Peyer's patch (tissue), 4 donors: ENCODE data around the gene ITCH. TPM values are rescaled to one million over a fixed set of nuclear protein-coding genes. Genes with fewer than 3 reads are reported as not detected.
"Not testable (repeated sequence)": the region's sequence is repeated elsewhere in the genome, so short reads cannot be mapped to it uniquely, and the experiment has no call there.

Experiments
- DNase-seq, 3 donors: peaks; one replicate each; pipeline ENCODE4 v3.0.0-alpha.2; 2017 to 2019
- H3K27ac ChIP-seq, 4 donors: fragments of 200-600 bp; sonication (generic); one replicate each; pipeline ENCODE4 v1.5.1; 2016 to 2019
- H3K27me3 ChIP-seq, 2 donors: fragments of 200-600 bp; sonication (generic); one replicate each; pipeline ENCODE4 v1.5.1; 2019
- H3K36me3 ChIP-seq, 3 donors: fragments of 200-600 bp; sonication (generic); one replicate each; pipeline ENCODE4 v1.5.1; 2016 to 2019
- H3K4me1 ChIP-seq, 4 donors: fragments of 200-600 bp; sonication (generic); one replicate each; pipeline ENCODE4 v1.5.1; 2016 to 2019
- H3K4me3 ChIP-seq, 4 donors: fragments of 200-600 bp; sonication (generic); 1 replicate in 3 of 4; 2 replicates in 1 of 4; pipeline ENCODE4 v1.5.1; 2016 to 2019; ENCODE audit warnings: mild to moderate bottlenecking in 1 of 4
- H3K9me3 ChIP-seq, 4 donors: fragments of 200-600 bp; sonication (generic); one replicate each; pipeline ENCODE4 v1.5.1; 2016 to 2019; ENCODE audit warnings: mild to moderate bottlenecking in 1 of 4
- POLR2A ChIP-seq, 2 donors: fragments of 450-650 bp; IDR thresholded peaks; one replicate each; pipeline ENCODE4 v1.5.1; 2017; ENCODE audit warnings: antibody characterized with exemption in 2 of 2, mild to moderate bottlenecking in 2 of 2, moderate library complexity in 2 of 2
- total RNA-seq, 4 donors: library from RNA; depleted of rRNA; stranded (reverse); fragments of >200 nt; gene quantifications; one replicate each; pipeline ENCODE4 v1.1.0, GENCODE V29; 2016
- TF ChIP-seq, protein P1 (sequence below), 6 experiments: fragments of 450-650 bp in 4 of 6; fragments of 200-600 bp in 2 of 6; sonication (generic) in 1 of 6; IDR thresholded peaks; one replicate each; pipeline ENCODE4 v1.5.1; 2017 to 2019; ENCODE audit warnings: antibody characterized with exemption in 6 of 6, mild to moderate bottlenecking in 3 of 6, moderate library complexity in 1 of 6

ITCH gene
- total RNA-seq, 4 donors from 2014 or later: 43.6 to 69.3 (median 59.8) TPM

GRCh38 chr20:34350095-34350494, 13.0 kb upstream of the ITCH start:
- no peaks in the 10 kb centered on the region for H3K27me3 ChIP-seq
- H3K27ac ChIP-seq: no peak overlapping the region
- no peak overlapping the region for H3K4me3 ChIP-seq
- H3K9me3 ChIP-seq: no peaks in the 10 kb centered on the region
- no peak for TF ChIP-seq POLR2A (IDR thresholded peaks at IDR 0.05)
- TF ChIP-seq, protein P1, sequence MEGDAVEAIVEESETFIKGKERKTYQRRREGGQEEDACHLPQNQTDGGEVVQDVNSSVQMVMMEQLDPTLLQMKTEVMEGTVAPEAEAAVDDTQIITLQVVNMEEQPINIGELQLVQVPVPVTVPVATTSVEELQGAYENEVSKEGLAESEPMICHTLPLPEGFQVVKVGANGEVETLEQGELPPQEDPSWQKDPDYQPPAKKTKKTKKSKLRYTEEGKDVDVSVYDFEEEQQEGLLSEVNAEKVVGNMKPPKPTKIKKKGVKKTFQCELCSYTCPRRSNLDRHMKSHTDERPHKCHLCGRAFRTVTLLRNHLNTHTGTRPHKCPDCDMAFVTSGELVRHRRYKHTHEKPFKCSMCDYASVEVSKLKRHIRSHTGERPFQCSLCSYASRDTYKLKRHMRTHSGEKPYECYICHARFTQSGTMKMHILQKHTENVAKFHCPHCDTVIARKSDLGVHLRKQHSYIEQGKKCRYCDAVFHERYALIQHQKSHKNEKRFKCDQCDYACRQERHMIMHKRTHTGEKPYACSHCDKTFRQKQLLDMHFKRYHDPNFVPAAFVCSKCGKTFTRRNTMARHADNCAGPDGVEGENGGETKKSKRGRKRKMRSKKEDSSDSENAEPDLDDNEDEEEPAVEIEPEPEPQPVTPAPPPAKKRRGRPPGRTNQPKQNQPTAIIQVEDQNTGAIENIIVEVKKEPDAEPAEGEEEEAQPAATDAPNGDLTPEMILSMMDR (IDR thresholded peaks at IDR 0.05): no peak
- H3K4me1 ChIP-seq: peaks cover 0 to 3% (median 0%) of the 10 kb centered on the region in 4 donors
- no peak for DNase-seq
- no peaks in the 10 kb centered on the region for H3K36me3 ChIP-seq

- not testable (repeated sequence) for H3K9me3 ChIP-seq, H3K36me3 ChIP-seq, H3K27ac ChIP-seq, H3K4me3 ChIP-seq, H3K27me3 ChIP-seq, H3K4me1 ChIP-seq, DNase-seq
Measured at GRCh38 chr20:34353467-34353866, 9.6 kb upstream of the ITCH start.

- no peak overlapping the region for H3K4me3 ChIP-seq
- H3K27me3 ChIP-seq: no peaks in the 10 kb centered on the region
- no peaks in the 10 kb centered on the region for H3K4me1 ChIP-seq
- H3K36me3 ChIP-seq: no peaks in the 10 kb centered on the region
- no peaks in the 10 kb centered on the region for H3K9me3 ChIP-seq
- DNase-seq: no peak
- H3K27ac ChIP-seq: no peak overlapping the region
- TF ChIP-seq, protein P1 (IDR thresholded peaks at IDR 0.05): no peak
- no peak for TF ChIP-seq POLR2A (IDR thresholded peaks at IDR 0.05)
Measured at GRCh38 chr20:34355427-34355826, 7.6 kb upstream of the ITCH start.

- DNase-seq, H3K27me3 ChIP-seq, H3K36me3 ChIP-seq, H3K4me3 ChIP-seq, H3K27ac ChIP-seq, H3K9me3 ChIP-seq: not testable (repeated sequence)
- peaks cover 0 to 17% (median 0%) of the 10 kb centered on the region in 4 donors for H3K4me1 ChIP-seq
Measured at GRCh38 chr20:34359729-34360128, 3.3 kb upstream of the ITCH start.

DNA sequence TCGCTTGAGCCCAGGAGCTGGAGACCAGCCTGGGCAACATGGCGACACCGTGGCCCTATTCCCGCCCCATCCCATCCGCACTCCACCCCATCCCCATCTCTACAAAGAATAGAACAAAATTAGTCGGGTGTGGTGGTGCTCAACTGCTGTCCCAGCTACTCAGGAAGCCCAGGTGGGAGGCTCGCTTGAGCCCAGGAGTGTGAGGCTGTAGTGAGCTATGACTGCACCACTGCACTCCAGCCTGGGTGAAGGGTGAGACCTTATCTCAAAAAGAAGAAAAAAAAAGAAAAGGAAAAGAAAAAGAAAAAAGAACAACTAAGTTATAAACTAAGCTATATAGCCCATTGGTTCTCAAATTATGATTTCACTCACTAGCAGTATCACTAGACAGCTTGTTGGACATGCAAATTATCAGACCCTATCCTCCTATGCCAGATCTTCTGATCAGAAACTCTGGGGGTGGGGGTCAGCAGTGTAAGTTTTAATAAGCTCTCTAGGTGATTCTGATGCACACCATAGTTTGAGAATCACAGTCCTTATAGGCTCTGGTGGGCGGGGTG, 491 bp upstream of the ITCH start:
- peak overlapping the region; percentile 71 to 93 (median 76) for H3K4me3 ChIP-seq
- no peak for DNase-seq
- H3K4me1 ChIP-seq: peaks cover 0 to 36% (median 5%) of the 10 kb centered on the region in 4 donors
- TF ChIP-seq, protein P1 (IDR thresholded peaks at IDR 0.05): no peak
- TF ChIP-seq POLR2A (IDR thresholded peaks at IDR 0.05): no peak
- H3K36me3 ChIP-seq: no peaks in the 10 kb centered on the region
- peak overlapping the region in 2 of 4 donors; percentile 80 to 94 for H3K27ac ChIP-seq
- H3K9me3 ChIP-seq: no peaks in the 10 kb centered on the region
- no peaks in the 10 kb centered on the region for H3K27me3 ChIP-seq

DNA sequence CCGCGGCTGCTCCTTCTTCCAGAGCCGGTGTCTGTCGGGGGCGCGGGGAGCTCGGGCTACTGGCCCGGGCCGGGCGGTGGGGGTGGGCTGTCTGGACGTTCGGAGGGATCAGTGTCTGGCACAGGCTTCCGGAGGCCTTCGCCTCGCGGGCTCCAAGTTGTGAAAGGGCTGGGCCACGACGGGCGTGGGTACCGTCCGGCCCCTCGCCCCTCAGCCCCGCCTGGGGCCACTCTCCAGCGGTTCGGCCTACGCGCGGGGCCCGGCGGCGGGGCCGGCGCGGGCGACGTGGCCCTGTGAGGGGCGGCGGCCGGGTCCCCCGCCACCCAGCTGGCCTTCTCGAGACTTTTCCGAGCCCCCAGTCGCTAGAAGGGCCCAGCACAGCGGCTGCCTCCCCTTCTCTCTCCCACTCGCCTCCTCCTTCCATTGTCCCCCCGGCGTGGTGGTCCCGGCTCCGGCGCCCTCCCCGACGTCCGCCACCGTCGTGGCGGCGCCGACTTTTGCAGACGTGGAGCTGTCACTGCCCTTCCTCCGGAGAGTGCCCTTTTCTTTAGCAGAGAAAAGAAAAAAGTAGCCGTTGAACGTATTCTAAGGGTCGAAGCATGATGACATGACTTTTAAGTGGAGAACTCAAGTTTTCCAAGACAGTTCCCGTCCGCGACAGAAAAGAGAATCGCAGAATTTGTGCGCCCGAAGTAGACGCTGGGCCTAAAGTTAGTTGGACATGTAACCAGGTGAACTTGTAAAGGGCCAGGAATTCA, 571 bp downstream of the ITCH start:
- no peak for DNase-seq
- H3K27ac ChIP-seq: peak overlapping the region; percentile 80 to 94 (median 88)
- H3K4me1 ChIP-seq: peaks cover 0 to 41% (median 5%) of the 10 kb centered on the region in 4 donors
- no peaks in the 10 kb centered on the region for H3K27me3 ChIP-seq
- peak overlapping the region; percentile 71 to 93 (median 76) for H3K4me3 ChIP-seq
- TF ChIP-seq, protein P1 (IDR thresholded peaks at IDR 0.05): no peak
- no peak for TF ChIP-seq POLR2A (IDR thresholded peaks at IDR 0.05)
- no peaks in the 10 kb centered on the region for H3K36me3 ChIP-seq
- H3K9me3 ChIP-seq: no peaks in the 10 kb centered on the region
